ENCODE results near the gene EPG5. TPM values are rescaled to one million over a fixed set of nuclear protein-coding genes. Genes with fewer than 3 reads are reported as not detected.
A peak's percentile ranks its signal among the peaks of the same experiment; 100 is the strongest.

The EPG5 gene
- total RNA-seq, 6 donors from 2014 or later = 28.6 to 109 (median 39.6) TPM

- ATAC-seq (ENCODE audit: low FRiP score in 2 of 2) = no peak
- H3K27ac ChIP-seq = no peak overlapping the region
- WGBS, 2 donors = 74 to 77% methylated on average over 3 of the region's 3 CpGs
- no peaks in the 10 kb centered on the region for H3K4me1 ChIP-seq
- no peaks in the 10 kb centered on the region for H3K27me3 ChIP-seq
- TF ChIP-seq POLR2AphosphoS5 (IDR thresholded peaks at IDR 0.05) = no peak
- no peak for TF ChIP-seq POLR2A (IDR thresholded peaks at IDR 0.05)
- TF ChIP-seq CTCF (IDR thresholded peaks at IDR 0.05) = no peak
- TF ChIP-seq EP300 (IDR thresholded peaks at IDR 0.05) = no peak
- peaks cover 0 to 23% (median 2%) of the 10 kb centered on the region in 4 donors for H3K36me3 ChIP-seq
- no peak for DNase-seq
- no peaks in the 10 kb centered on the region for H3K9me3 ChIP-seq
- H3K4me3 ChIP-seq = no peak overlapping the region
These were observed 24.7 kb upstream of the EPG5 start for GRCh38 chr18:45991788-45992187.

GRCh38 chr18:45984546-45985235 is 17.6 kb upstream of the EPG5 start:
- Histone ChIP-seq H3K4me3 (no peak overlapping the region), H3K4me1 (no peaks in the 10 kb centered on the region), H3K27me3 (no peaks in the 10 kb centered on the region), H3K9me3 (no peaks in the 10 kb centered on the region), H3K36me3 (peaks cover 0 to 18% (median 2%) of the 10 kb centered on the region in 4 donors), H3K27ac (peak overlapping the region in 1 of 4 donors; percentile 64)
- DNase-seq (no peak), ATAC-seq (ENCODE audit: low FRiP score in 2 of 2) (no peak)
- WGBS, 2 donors = 75 to 86% methylated on average over 4 of the region's 4 CpGs
- TF ChIP-seq POLR2AphosphoS5 (IDR thresholded peaks at IDR 0.05) (no peak), POLR2A (IDR thresholded peaks at IDR 0.05) (no peak), CTCF (IDR thresholded peaks at IDR 0.05) (no peak), EP300 (IDR thresholded peaks at IDR 0.05) (no peak)

- no peak for DNase-seq
- H3K4me1 ChIP-seq = no peaks in the 10 kb centered on the region
- H3K9me3 ChIP-seq = no peaks in the 10 kb centered on the region
- ATAC-seq (ENCODE audit: low FRiP score in 2 of 2) = no peak
- WGBS, 2 donors = 57 to 60% methylated on average over 2 of the region's 2 CpGs
- no peaks in the 10 kb centered on the region for H3K36me3 ChIP-seq
- H3K27me3 ChIP-seq = no peaks in the 10 kb centered on the region
- peak overlapping the region in 1 of 4 donors; percentile 59 for H3K27ac ChIP-seq
- TF ChIP-seq CTCF (IDR thresholded peaks at IDR 0.05) = no peak
- TF ChIP-seq POLR2A (IDR thresholded peaks at IDR 0.05) = no peak
- TF ChIP-seq POLR2AphosphoS5 (IDR thresholded peaks at IDR 0.05) = no peak
- TF ChIP-seq EP300 (IDR thresholded peaks at IDR 0.05) = no peak
- no peak overlapping the region for H3K4me3 ChIP-seq
These were observed 14.7 kb upstream of the EPG5 start for GRCh38 chr18:45981821-45982220.

GRCh38 chr18:45980229-45980628 is 13.1 kb upstream of the EPG5 start:
- H3K9me3 ChIP-seq = no peaks in the 10 kb centered on the region
- WGBS, 2 donors = 73 to 88% methylated on average over 2 of the region's 2 CpGs
- no peak for ATAC-seq (ENCODE audit: low FRiP score in 2 of 2)
- no peaks in the 10 kb centered on the region for H3K27me3 ChIP-seq
- TF ChIP-seq POLR2AphosphoS5 (IDR thresholded peaks at IDR 0.05) (no peak), CTCF (IDR thresholded peaks at IDR 0.05) (no peak), POLR2A (IDR thresholded peaks at IDR 0.05) (no peak), EP300 (IDR thresholded peaks at IDR 0.05) (no peak)
- no peak for DNase-seq
- H3K4me1 ChIP-seq = no peaks in the 10 kb centered on the region
- H3K27ac ChIP-seq = no peak overlapping the region
- no peaks in the 10 kb centered on the region for H3K36me3 ChIP-seq
- no peak overlapping the region for H3K4me3 ChIP-seq

- no peaks in the 10 kb centered on the region for H3K9me3 ChIP-seq
- peak in 1 of 2 donors; percentile 30 for ATAC-seq (ENCODE audit: low FRiP score in 2 of 2)
- WGBS, 2 donors = 67 to 69% methylated on average over 1 of the region's 1 CpG
- H3K4me3 ChIP-seq = no peak overlapping the region
- H3K36me3 ChIP-seq = no peaks in the 10 kb centered on the region
- no peaks in the 10 kb centered on the region for H3K27me3 ChIP-seq
- TF ChIP-seq POLR2A (IDR thresholded peaks at IDR 0.05) (no peak), EP300 (IDR thresholded peaks at IDR 0.05) (no peak), CTCF (IDR thresholded peaks at IDR 0.05) (no peak), POLR2AphosphoS5 (IDR thresholded peaks at IDR 0.05) (no peak)
- H3K27ac ChIP-seq = peak overlapping the region in 1 of 4 donors; percentile 21
- H3K4me1 ChIP-seq = peaks cover 0 to 10% (median 4%) of the 10 kb centered on the region in 4 donors
- peak in 1 of 2 donors; percentile 58 for DNase-seq
These were observed 11.0 kb upstream of the EPG5 start for GRCh38 chr18:45978084-45978483.

All from upper lobe of left lung (tissue), 6 donors.